ENCODE results near the gene POLR1D. TPM values are rescaled to one million over a fixed set of nuclear protein-coding genes. Genes with fewer than 3 reads are reported as not detected.

POLR1D gene
- total and polyA plus RNA-seq, 2 experiments from 2014 or later: 177 to 197 TPM

- H3K4me1 ChIP-seq (ENCODE audit: insufficient read depth): no peaks in the 10 kb centered on the region
- ATAC-seq (no peak), DNase-seq (ENCODE audit: low spot score) (no peak)
- no peaks in the 10 kb centered on the region; the same call in 1 of the 2 replicates for H4K20me1 ChIP-seq (replicated peaks; ENCODE audit: insufficient read depth)
- Mint-ChIP-seq H3K36me3 (ENCODE audit: low read depth) (no peaks in the 10 kb centered on the region), H3K4me1 (0 out of 3 replicates have a peak, but pooled peaks cover 3% of the 10 kb centered on the region), H3K4me3 (no peak overlapping the region), H3K27ac (no peak overlapping the region), H3K9me3 (no peaks in the 10 kb centered on the region), H3K27me3 (ENCODE audit: insufficient read depth, low read depth, poor library complexity) (no peaks in the 10 kb centered on the region)
- H2AFZ ChIP-seq: no peak overlapping the region
- no peak overlapping the region for H3K4me3 ChIP-seq
- no peak overlapping the region for H3K4me2 ChIP-seq
- no peak overlapping the region for H3K27ac ChIP-seq (ENCODE audit: low read depth)
- peaks cover 20% of the 10 kb centered on the region for H3K79me2 ChIP-seq (replicated peaks; ENCODE audit: insufficient read depth)
- no peak for TF ChIP-seq POLR2AphosphoS5 (IDR thresholded peaks at IDR 0.05; ENCODE audit: low read depth)
- H3K27me3 ChIP-seq (ENCODE audit: insufficient read depth): no peaks in the 10 kb centered on the region
- no peaks in the 10 kb centered on the region for H3F3A ChIP-seq (replicated peaks; ENCODE audit: low read depth)
- no peaks in the 10 kb centered on the region for H3K36me3 ChIP-seq (ENCODE audit: insufficient read depth)
- no peaks in the 10 kb centered on the region for H3K9me2 ChIP-seq (ENCODE audit: insufficient read depth)
Measured at GRCh38 chr13:27574661-27575060, 47.0 kb upstream of the POLR1D start.

GRCh38 chr13:27578121-27579030 is 43.3 kb upstream of the POLR1D start:
- Histone ChIP-seq H3K4me2 (no peak overlapping the region), H3F3A (replicated peaks; ENCODE audit: low read depth) (no peaks in the 10 kb centered on the region), H3K27me3 (ENCODE audit: insufficient read depth) (no peaks in the 10 kb centered on the region), H2AFZ (no peak overlapping the region), H3K4me3 (no peak overlapping the region), H3K36me3 (ENCODE audit: insufficient read depth) (no peaks in the 10 kb centered on the region), H4K20me1 (replicated peaks; ENCODE audit: insufficient read depth) (peaks cover 7% of the 10 kb centered on the region), H3K79me2 (replicated peaks; ENCODE audit: insufficient read depth) (peaks cover 20% of the 10 kb centered on the region), H3K27ac (ENCODE audit: low read depth) (no peak overlapping the region), H3K4me1 (ENCODE audit: insufficient read depth) (no peaks in the 10 kb centered on the region), H3K9me2 (ENCODE audit: insufficient read depth) (no peaks in the 10 kb centered on the region)
- no peaks in the 10 kb centered on the region for H3K36me3 Mint-ChIP-seq (ENCODE audit: low read depth)
- TF ChIP-seq, protein P1, sequence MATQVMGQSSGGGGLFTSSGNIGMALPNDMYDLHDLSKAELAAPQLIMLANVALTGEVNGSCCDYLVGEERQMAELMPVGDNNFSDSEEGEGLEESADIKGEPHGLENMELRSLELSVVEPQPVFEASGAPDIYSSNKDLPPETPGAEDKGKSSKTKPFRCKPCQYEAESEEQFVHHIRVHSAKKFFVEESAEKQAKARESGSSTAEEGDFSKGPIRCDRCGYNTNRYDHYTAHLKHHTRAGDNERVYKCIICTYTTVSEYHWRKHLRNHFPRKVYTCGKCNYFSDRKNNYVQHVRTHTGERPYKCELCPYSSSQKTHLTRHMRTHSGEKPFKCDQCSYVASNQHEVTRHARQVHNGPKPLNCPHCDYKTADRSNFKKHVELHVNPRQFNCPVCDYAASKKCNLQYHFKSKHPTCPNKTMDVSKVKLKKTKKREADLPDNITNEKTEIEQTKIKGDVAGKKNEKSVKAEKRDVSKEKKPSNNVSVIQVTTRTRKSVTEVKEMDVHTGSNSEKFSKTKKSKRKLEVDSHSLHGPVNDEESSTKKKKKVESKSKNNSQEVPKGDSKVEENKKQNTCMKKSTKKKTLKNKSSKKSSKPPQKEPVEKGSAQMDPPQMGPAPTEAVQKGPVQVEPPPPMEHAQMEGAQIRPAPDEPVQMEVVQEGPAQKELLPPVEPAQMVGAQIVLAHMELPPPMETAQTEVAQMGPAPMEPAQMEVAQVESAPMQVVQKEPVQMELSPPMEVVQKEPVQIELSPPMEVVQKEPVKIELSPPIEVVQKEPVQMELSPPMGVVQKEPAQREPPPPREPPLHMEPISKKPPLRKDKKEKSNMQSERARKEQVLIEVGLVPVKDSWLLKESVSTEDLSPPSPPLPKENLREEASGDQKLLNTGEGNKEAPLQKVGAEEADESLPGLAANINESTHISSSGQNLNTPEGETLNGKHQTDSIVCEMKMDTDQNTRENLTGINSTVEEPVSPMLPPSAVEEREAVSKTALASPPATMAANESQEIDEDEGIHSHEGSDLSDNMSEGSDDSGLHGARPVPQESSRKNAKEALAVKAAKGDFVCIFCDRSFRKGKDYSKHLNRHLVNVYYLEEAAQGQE (IDR thresholded peaks at IDR 0.05; ENCODE audit: unreplicated experiment): no peak
- no peak for TF ChIP-seq NANOG (IDR thresholded peaks at IDR 0.05; ENCODE audit: borderline replicate concordance)
- no peak for TF ChIP-seq EZH2phosphoT487 (IDR thresholded peaks at IDR 0.05; ENCODE audit: unreplicated experiment)
- TF ChIP-seq CTCF (conservative IDR thresholded peaks at IDR 0.05; ENCODE audit: low read depth in 2 of 2): no peak
- no peak for TF ChIP-seq ZNF114 (CRISPR knock-in tag; IDR thresholded peaks at IDR 0.05)
- no peak for TF ChIP-seq STAT1 (IDR thresholded peaks at IDR 0.05; ENCODE audit: unreplicated experiment)
- no peak for TF ChIP-seq ZNF462 (CRISPR knock-in tag; IDR thresholded peaks at IDR 0.05)
- H3K4me3 Mint-ChIP-seq: no peak overlapping the region
- no peaks in the 10 kb centered on the region for H3K9me3 Mint-ChIP-seq
- peak; percentile 22 for DNase-seq (ENCODE audit: low spot score)
- H3K27ac Mint-ChIP-seq: no peak overlapping the region
- H3K27me3 Mint-ChIP-seq (ENCODE audit: insufficient read depth, low read depth, poor library complexity): no peaks in the 10 kb centered on the region
- no peaks in the 10 kb centered on the region for H3K4me1 Mint-ChIP-seq
- no peak for ATAC-seq

All from GM23338 (cell line).